Neural progenitor cell (in vitro differentiated cells): ENCODE measurements around the gene PTPRA. TPM values are rescaled to one million over a fixed set of nuclear protein-coding genes. Genes with fewer than 3 reads are reported as not detected.

Experiments used
- DNase-seq: peaks from one replicate; pipeline ENCODE4 v3.0.0-alpha.2; 2016; ENCODE audit warnings: low spot score
- H2AFZ ChIP-seq: fragments of 200-600 bp; sonication (generic); replicated peaks from 2 replicates; pipeline ENCODE4 v1.6.1; 2016; ENCODE audit warnings: antibody characterized with exemption
- H3F3A ChIP-seq: fragments of 200-600 bp; sonication (generic); 2 replicates; pipeline ENCODE4 v1.6.1; 2016; ENCODE audit warnings: antibody characterized with exemption, low read depth
- H3K27ac ChIP-seq: fragments of 200-600 bp; sonication (generic); 2 replicates; pipeline ENCODE4 v1.5.1; 2016; ENCODE audit warnings: mild to moderate bottlenecking
- H3K27me3 ChIP-seq: fragments of 200-600 bp; sonication (generic); 2 replicates; pipeline ENCODE4 v1.6.1; 2016; ENCODE audit warnings: mild to moderate bottlenecking, moderate library complexity
- H3K36me3 ChIP-seq: fragments of 200-600 bp; sonication (generic); 2 replicates; pipeline ENCODE4 v1.5.1; 2016
- H3K4me1 ChIP-seq: fragments of 200-600 bp; sonication (generic); 2 replicates; pipeline ENCODE4 v1.6.1; 2016; ENCODE audit warnings: mixed run types
- H3K4me2 ChIP-seq: fragments of 200-600 bp; sonication (generic); 2 replicates; pipeline ENCODE4 v1.6.1; 2016
- H3K4me3 ChIP-seq: fragments of 200-600 bp; sonication (generic); 2 replicates; pipeline ENCODE4 v1.5.1; 2016
- H3K79me2 ChIP-seq: fragments of 200-600 bp; sonication (generic); 2 replicates; pipeline ENCODE4 v1.6.1; 2016; ENCODE audit warnings: low read depth
- H3K9ac ChIP-seq: fragments of 200-600 bp; sonication (generic); 2 replicates; pipeline ENCODE4 v1.6.1; 2016
- H3K9me3 ChIP-seq: fragments of 200-600 bp; sonication (generic); 2 replicates; pipeline ENCODE4 v1.5.1; 2016; ENCODE audit warnings: low read depth
- H4K20me1 ChIP-seq: fragments of 200-600 bp; sonication (generic); 2 replicates; pipeline ENCODE4 v1.6.1; 2016; ENCODE audit warnings: low read depth
- H3K27ac Mint-ChIP-seq: 3 replicates; pipeline ENCODE4 v1.8.0; 2021; ENCODE audit warnings: mixed read lengths
- H3K27me3 Mint-ChIP-seq: 2 replicates; pipeline ENCODE4 v1.8.0; 2022; ENCODE audit warnings: low read depth, mild to moderate bottlenecking, inconsistent platforms, moderate library complexity, mixed read lengths; ENCODE audit not compliant: insufficient read depth
- H3K36me3 Mint-ChIP-seq: 3 replicates; pipeline ENCODE4 v1.8.0; 2021; ENCODE audit warnings: mixed read lengths
- H3K4me1 Mint-ChIP-seq: 3 replicates; pipeline ENCODE4 v1.8.0; 2021; ENCODE audit warnings: mixed read lengths
- H3K4me3 Mint-ChIP-seq: 3 replicates; pipeline ENCODE4 v1.8.0; 2021; ENCODE audit warnings: mild to moderate bottlenecking, moderate library complexity, mixed read lengths
- H3K9me3 Mint-ChIP-seq: 3 replicates; pipeline ENCODE4 v1.8.0; 2020; ENCODE audit warnings: mixed read lengths
- EZH2 ChIP-seq: fragments of 200-600 bp; sonication (generic); IDR thresholded peaks from 2 replicates; pipeline ENCODE4 v1.6.1; 2017; ENCODE audit warnings: antibody characterized with exemption, mild to moderate bottlenecking, moderate library complexity
- EZH2phosphoT487 ChIP-seq: fragments of 200-600 bp; sonication (generic); IDR thresholded peaks from 2 replicates; pipeline ENCODE4 v1.6.1; 2017; ENCODE audit warnings: antibody characterized with exemption
- total RNA-seq: library from RNA; depleted of rRNA; stranded (reverse); fragments of >200 nt; gene quantifications from 2 replicates; pipeline ENCODE4 v1.2.3, GENCODE V29; 2015; ENCODE audit warnings: low replicate concordance
- TF ChIP-seq, protein P1 (sequence below): fragments of 200-600 bp; sonication (generic); IDR thresholded peaks from 2 replicates; pipeline ENCODE4 v1.5.1; 2017; ENCODE audit warnings: antibody characterized with exemption, mild to moderate bottlenecking

The PTPRA gene
- total RNA-seq, 1 donor from 2014 or later, result 77.7 TPM

DNA sequence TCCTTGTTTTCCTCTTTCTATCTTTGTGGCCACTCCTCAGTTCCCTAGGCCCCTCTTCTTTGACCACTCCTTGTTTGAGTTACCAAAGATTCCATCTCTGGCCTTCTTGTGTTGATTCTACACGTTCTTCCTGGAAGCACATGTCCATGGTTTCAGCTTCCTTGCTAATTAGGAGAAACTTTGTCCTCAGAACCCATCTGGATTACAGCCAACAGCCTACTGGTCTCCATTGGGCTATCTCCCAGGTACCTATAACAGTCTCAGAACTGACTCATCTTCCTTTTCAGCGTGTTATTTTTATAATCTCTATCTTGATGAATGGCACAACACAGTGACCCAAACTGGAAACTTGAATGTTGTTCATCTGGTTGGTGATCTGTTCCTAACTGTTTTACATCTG lies 17.5 kb downstream of the PTPRA start:
- peaks cover 19% of the 10 kb centered on the region for H3K9me3 Mint-ChIP-seq
- TF ChIP-seq EZH2phosphoT487 (no peak), EZH2 (no peak)
- TF ChIP-seq, protein P1, sequence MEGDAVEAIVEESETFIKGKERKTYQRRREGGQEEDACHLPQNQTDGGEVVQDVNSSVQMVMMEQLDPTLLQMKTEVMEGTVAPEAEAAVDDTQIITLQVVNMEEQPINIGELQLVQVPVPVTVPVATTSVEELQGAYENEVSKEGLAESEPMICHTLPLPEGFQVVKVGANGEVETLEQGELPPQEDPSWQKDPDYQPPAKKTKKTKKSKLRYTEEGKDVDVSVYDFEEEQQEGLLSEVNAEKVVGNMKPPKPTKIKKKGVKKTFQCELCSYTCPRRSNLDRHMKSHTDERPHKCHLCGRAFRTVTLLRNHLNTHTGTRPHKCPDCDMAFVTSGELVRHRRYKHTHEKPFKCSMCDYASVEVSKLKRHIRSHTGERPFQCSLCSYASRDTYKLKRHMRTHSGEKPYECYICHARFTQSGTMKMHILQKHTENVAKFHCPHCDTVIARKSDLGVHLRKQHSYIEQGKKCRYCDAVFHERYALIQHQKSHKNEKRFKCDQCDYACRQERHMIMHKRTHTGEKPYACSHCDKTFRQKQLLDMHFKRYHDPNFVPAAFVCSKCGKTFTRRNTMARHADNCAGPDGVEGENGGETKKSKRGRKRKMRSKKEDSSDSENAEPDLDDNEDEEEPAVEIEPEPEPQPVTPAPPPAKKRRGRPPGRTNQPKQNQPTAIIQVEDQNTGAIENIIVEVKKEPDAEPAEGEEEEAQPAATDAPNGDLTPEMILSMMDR, result no peak
- H3K27ac Mint-ChIP-seq, result no peak overlapping the region

DNA sequence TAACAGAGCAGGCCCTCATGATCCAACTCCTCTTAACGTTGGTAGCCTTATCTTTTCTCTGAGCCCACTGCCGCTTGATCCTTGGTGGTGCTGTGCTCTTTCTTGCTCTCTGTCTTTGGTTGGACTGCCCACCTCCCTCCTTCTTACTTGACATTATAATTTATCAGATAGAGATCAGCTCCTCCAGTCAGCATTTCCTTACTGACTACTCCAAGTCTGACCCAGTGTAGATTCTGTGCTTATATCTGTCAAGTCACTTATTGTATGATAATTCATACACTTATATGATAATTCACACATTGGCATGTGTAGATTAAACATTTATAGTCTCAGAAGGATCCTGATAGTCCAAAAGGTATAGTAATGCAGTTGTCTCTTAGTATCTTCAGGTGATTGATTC lies 18.1 kb downstream of the PTPRA start:
- no peak overlapping the region for H3K4me2 ChIP-seq
- H3K9ac ChIP-seq, result no peak overlapping the region
- no peak overlapping the region for H3K4me3 ChIP-seq
- Mint-ChIP-seq H3K27ac (no peak overlapping the region), H3K9me3 (peaks cover 20% of the 10 kb centered on the region), H3K27me3 (peaks cover 2% of the 10 kb centered on the region), H3K36me3 (peaks cover 26% of the 10 kb centered on the region), H3K4me1 (no peaks in the 10 kb centered on the region), H3K4me3 (no peak overlapping the region)
- no peaks in the 10 kb centered on the region for H3K4me1 ChIP-seq
- DNase-seq, result no peak
- H3K79me2 ChIP-seq, result peaks cover 99% of the 10 kb centered on the region
- no peaks in the 10 kb centered on the region for H3K9me3 ChIP-seq
- peaks cover 60% of the 10 kb centered on the region for H4K20me1 ChIP-seq
- H2AFZ ChIP-seq, result no peak overlapping the region
- no peaks in the 10 kb centered on the region for H3F3A ChIP-seq
- no peaks in the 10 kb centered on the region for H3K36me3 ChIP-seq
- H3K27me3 ChIP-seq, result no peaks in the 10 kb centered on the region
- no peak for TF ChIP-seq EZH2phosphoT487
- TF ChIP-seq, protein P1, result no peak
- TF ChIP-seq EZH2, result no peak
- H3K27ac ChIP-seq, result no peak overlapping the region

More for the DNA sequence above, 17.5 kb downstream of the PTPRA start:
- H3K4me2 ChIP-seq, result no peak overlapping the region
- peaks cover 26% of the 10 kb centered on the region for H3K36me3 Mint-ChIP-seq
- H3K4me3 Mint-ChIP-seq, result no peak overlapping the region
- no peaks in the 10 kb centered on the region for H3F3A ChIP-seq
- no peaks in the 10 kb centered on the region for H3K27me3 ChIP-seq
- no peak for DNase-seq
- H3K79me2 ChIP-seq, result peaks cover 99% of the 10 kb centered on the region
- no peaks in the 10 kb centered on the region for H3K4me1 Mint-ChIP-seq
- no peak overlapping the region for H3K9ac ChIP-seq
- peaks cover 2% of the 10 kb centered on the region for H3K27me3 Mint-ChIP-seq
- H3K9me3 ChIP-seq, result no peaks in the 10 kb centered on the region
- H3K27ac ChIP-seq, result no peak overlapping the region
- peaks cover 62% of the 10 kb centered on the region for H4K20me1 ChIP-seq
- no peaks in the 10 kb centered on the region for H3K36me3 ChIP-seq
- H3K4me1 ChIP-seq, result no peaks in the 10 kb centered on the region
- H3K4me3 ChIP-seq, result no peak overlapping the region
- no peak overlapping the region for H2AFZ ChIP-seq

DNA sequence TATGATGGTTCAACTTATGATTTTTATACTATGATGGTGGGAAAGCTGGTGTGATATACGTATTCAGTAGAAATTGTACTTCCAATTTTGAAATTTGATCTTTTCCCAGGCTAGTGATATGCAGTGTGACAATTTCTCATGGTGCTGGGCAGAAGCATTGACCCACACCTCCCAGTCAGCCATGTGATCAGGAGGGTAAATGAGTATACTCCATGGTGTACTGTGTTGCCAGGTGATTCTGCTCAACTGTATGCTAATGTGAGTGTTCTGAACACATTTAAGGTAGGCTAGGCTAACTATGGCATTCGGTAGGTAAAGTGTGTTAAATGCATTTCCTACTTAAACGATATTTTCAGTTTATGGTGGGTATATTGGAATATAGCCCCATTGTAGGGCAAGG lies 19.1 kb downstream of the PTPRA start:
- Histone ChIP-seq H2AFZ (no peak overlapping the region), H3K9me3 (no peaks in the 10 kb centered on the region), H4K20me1 (peaks cover 53% of the 10 kb centered on the region), H3K27me3 (no peaks in the 10 kb centered on the region), H3K36me3 (peaks cover 3% of the 10 kb centered on the region), H3K4me2 (no peak overlapping the region), H3F3A (no peaks in the 10 kb centered on the region), H3K4me1 (no peaks in the 10 kb centered on the region), H3K27ac (no peak overlapping the region), H3K9ac (no peak overlapping the region), H3K4me3 (no peak overlapping the region), H3K79me2 (peaks cover 99% of the 10 kb centered on the region)
- peaks cover 33% of the 10 kb centered on the region for H3K36me3 Mint-ChIP-seq
- TF ChIP-seq, protein P1, result no peak
- TF ChIP-seq EZH2phosphoT487 (no peak), EZH2 (no peak)
- peaks cover 2% of the 10 kb centered on the region for H3K27me3 Mint-ChIP-seq
- peaks cover 25% of the 10 kb centered on the region for H3K9me3 Mint-ChIP-seq
- H3K4me3 Mint-ChIP-seq, result no peak overlapping the region
- no peaks in the 10 kb centered on the region for H3K4me1 Mint-ChIP-seq
- no peak overlapping the region for H3K27ac Mint-ChIP-seq
- DNase-seq, result no peak
